ENCODE results near the gene AHI1. TPM values are rescaled to one million over a fixed set of nuclear protein-coding genes. Genes with fewer than 3 reads are reported as not detected.

The AHI1 gene
- total RNA-seq, 1 donor from 2014 or later: 14.2 TPM

DNA sequence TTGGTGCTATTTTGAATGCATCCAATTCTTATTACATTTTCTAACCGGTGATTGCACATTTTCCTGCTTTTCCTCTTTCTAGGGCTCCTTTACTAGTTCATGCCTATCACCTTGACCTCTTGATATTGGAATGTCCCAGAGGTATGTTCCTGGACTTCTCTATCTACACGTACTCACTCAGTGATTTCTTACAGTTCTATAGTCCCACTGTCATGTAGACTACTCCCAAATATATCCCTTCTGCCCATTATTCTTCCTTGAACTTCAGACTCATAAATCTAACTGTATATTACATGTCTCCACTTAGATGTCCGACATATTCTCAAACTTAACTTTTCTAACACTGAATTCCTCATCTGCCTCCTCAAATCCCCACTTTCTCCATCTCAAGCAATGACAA is 7.2 kb upstream of the AHI1 start:
- H3K9me3 ChIP-seq (ENCODE audit: insufficient read depth, low read depth, low read length): no peaks in the 10 kb centered on the region
- H3K4me2 ChIP-seq (ENCODE audit: low read length): no peak overlapping the region
- no peak for DNase-seq (ENCODE audit: low read depth)
- H3K27me3 Mint-ChIP-seq (ENCODE audit: low read depth, unreplicated experiment): no peaks in the 10 kb centered on the region
- H3K9me3 Mint-ChIP-seq (ENCODE audit: unreplicated experiment): no peaks in the 10 kb centered on the region
- no peaks in the 10 kb centered on the region for H3K79me2 ChIP-seq (ENCODE audit: insufficient read depth, low read length)
- H3K36me3 ChIP-seq (ENCODE audit: insufficient read depth, low read length): no peaks in the 10 kb centered on the region
- no peak overlapping the region for H3K9ac ChIP-seq (ENCODE audit: low read length)
- TF ChIP-seq, protein P1, sequence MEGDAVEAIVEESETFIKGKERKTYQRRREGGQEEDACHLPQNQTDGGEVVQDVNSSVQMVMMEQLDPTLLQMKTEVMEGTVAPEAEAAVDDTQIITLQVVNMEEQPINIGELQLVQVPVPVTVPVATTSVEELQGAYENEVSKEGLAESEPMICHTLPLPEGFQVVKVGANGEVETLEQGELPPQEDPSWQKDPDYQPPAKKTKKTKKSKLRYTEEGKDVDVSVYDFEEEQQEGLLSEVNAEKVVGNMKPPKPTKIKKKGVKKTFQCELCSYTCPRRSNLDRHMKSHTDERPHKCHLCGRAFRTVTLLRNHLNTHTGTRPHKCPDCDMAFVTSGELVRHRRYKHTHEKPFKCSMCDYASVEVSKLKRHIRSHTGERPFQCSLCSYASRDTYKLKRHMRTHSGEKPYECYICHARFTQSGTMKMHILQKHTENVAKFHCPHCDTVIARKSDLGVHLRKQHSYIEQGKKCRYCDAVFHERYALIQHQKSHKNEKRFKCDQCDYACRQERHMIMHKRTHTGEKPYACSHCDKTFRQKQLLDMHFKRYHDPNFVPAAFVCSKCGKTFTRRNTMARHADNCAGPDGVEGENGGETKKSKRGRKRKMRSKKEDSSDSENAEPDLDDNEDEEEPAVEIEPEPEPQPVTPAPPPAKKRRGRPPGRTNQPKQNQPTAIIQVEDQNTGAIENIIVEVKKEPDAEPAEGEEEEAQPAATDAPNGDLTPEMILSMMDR (IDR thresholded peaks at IDR 0.05; ENCODE audit: insufficient read depth, low read depth, low read length): no peak
- no peak for TF ChIP-seq EZH2 (IDR thresholded peaks at IDR 0.05; ENCODE audit: insufficient read depth, low read length)
- H3K27me3 ChIP-seq (ENCODE audit: insufficient read depth, low read length): no peaks in the 10 kb centered on the region
- H3K4me3 Mint-ChIP-seq (ENCODE audit: unreplicated experiment): no peak overlapping the region
- no peaks in the 10 kb centered on the region for H3K36me3 Mint-ChIP-seq (ENCODE audit: low read depth, unreplicated experiment)
- H2AFZ ChIP-seq (ENCODE audit: low read depth, low read length): no peak overlapping the region
- H3K4me1 ChIP-seq (ENCODE audit: insufficient read depth, low read length): no peaks in the 10 kb centered on the region
- FAIRE-seq: no peak
- no peak overlapping the region for H3K27ac ChIP-seq (ENCODE audit: low read depth, low read length)
- no peak overlapping the region for H3K27ac Mint-ChIP-seq (ENCODE audit: unreplicated experiment)
- no peaks in the 10 kb centered on the region for H4K20me1 ChIP-seq (ENCODE audit: insufficient read depth, low read length)
- H3K4me3 ChIP-seq (ENCODE audit: insufficient read depth, low read depth, low read length): no peak overlapping the region
- no peaks in the 10 kb centered on the region for H3K4me1 Mint-ChIP-seq (ENCODE audit: low read depth, unreplicated experiment)

DNA sequence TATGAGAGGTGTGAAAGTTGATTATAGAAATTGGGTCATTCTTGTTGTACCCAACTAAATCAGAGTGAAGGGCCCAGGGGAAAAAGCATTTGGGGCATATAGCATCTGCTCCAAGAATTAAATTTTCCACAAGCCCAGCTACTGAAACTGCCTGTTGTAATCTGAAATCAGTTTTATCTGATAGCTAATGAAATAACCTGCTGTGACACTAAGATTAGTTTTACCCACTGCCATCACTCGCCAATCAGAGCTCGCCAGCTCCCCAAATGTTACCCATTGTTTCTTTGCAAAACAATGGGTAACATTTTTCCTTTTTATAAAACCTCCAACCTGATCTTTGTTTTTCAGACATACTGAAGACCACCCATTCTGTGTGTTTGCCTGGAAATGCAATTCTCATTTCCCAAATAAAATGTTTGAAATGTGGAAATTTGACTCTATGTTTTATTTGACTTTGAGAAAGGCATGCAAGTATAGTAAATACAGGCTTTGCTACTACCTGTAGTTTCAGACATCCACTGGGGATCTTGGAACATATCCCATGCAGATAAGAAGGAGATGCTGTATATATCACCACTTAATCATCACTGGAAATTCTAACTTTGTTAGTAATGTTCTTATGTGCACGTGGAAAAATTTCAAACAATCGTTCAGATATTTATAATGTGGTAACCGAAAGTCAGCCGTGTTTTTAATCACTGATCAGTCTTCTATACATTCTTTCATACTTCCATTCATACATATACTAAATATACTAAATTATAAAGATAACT is 6.3 kb upstream of the AHI1 start:
- no peak overlapping the region for H3K4me3 ChIP-seq (ENCODE audit: insufficient read depth, low read depth, low read length)
- Mint-ChIP-seq H3K27me3 (ENCODE audit: low read depth, unreplicated experiment) (no peaks in the 10 kb centered on the region), H3K4me1 (ENCODE audit: low read depth, unreplicated experiment) (no peaks in the 10 kb centered on the region), H3K36me3 (ENCODE audit: low read depth, unreplicated experiment) (no peaks in the 10 kb centered on the region), H3K9me3 (ENCODE audit: unreplicated experiment) (no peaks in the 10 kb centered on the region), H3K4me3 (ENCODE audit: unreplicated experiment) (no peak overlapping the region), H3K27ac (ENCODE audit: unreplicated experiment) (no peak overlapping the region)
- no peak overlapping the region for H3K27ac ChIP-seq (ENCODE audit: low read depth, low read length)
- no peaks in the 10 kb centered on the region for H4K20me1 ChIP-seq (ENCODE audit: insufficient read depth, low read length)
- H3K9me3 ChIP-seq (ENCODE audit: insufficient read depth, low read depth, low read length): no peaks in the 10 kb centered on the region
- no peaks in the 10 kb centered on the region for H3K79me2 ChIP-seq (ENCODE audit: insufficient read depth, low read length)
- DNase-seq (ENCODE audit: low read depth): no peak
- no peaks in the 10 kb centered on the region for H3K36me3 ChIP-seq (ENCODE audit: insufficient read depth, low read length)
- no peak for FAIRE-seq
- H3K27me3 ChIP-seq (ENCODE audit: insufficient read depth, low read length): no peaks in the 10 kb centered on the region
- H3K4me2 ChIP-seq (ENCODE audit: low read length): no peak overlapping the region
- H2AFZ ChIP-seq (ENCODE audit: low read depth, low read length): no peak overlapping the region
- no peak overlapping the region for H3K9ac ChIP-seq (ENCODE audit: low read length)
- peaks cover 2% of the 10 kb centered on the region for H3K4me1 ChIP-seq (ENCODE audit: insufficient read depth, low read length)
- TF ChIP-seq, protein P1 (IDR thresholded peaks at IDR 0.05; ENCODE audit: insufficient read depth, low read depth, low read length): no peak
- TF ChIP-seq EZH2 (IDR thresholded peaks at IDR 0.05; ENCODE audit: insufficient read depth, low read length): no peak

All from astrocyte (in vitro differentiated cells and primary cell).